SK-N-MC (cell line): ENCODE results near the gene ZNF736.

Source experiments
- EZH2 ChIP-seq: fragments of 200-600 bp; sonication (generic); IDR thresholded peaks from one replicate; pipeline ENCODE4 v1.6.1; 2017; ENCODE audit warnings: antibody characterized with exemption
- FOXP2 ChIP-seq: optimal IDR thresholded peaks from 2 replicates; pipeline ENCODE3; 2011; ENCODE audit warnings: mild to moderate bottlenecking, moderate library complexity; ENCODE audit not compliant: insufficient read depth; ENCODE audit errors: extremely low read length, control extremely low read depth
- POLR2AphosphoS5 ChIP-seq: IDR thresholded peaks from 2 replicates; pipeline ENCODE4 v1.6.1; 2012; ENCODE audit warnings: mild to moderate bottlenecking, low read depth, low read length, borderline replicate concordance

GRCh38 chr7:64300641-64301405 lies 12.9 kb upstream of the ZNF736 start:
- TF ChIP-seq EZH2, result no peak
- no peak for TF ChIP-seq POLR2AphosphoS5
- TF ChIP-seq FOXP2, result no peak
